ENCODE measurements around the gene PDXP. TPM values are rescaled to one million over a fixed set of nuclear protein-coding genes. Genes with fewer than 3 reads are reported as not detected.

The PDXP gene
- total and polyA plus RNA-seq, 10 donors: 9.3 to 26.6 (median 12.6) TPM

- Histone ChIP-seq H3K4me1 (peaks cover 36 to 72% (median 56%) of the 10 kb centered on the region in 6 donors), H3K27me3 (replicated peaks in 1 of 7) (no peaks in the 10 kb centered on the region), H3K27ac (peak overlapping the region; percentile 23 to 96 (median 83)), H3K9me3 (no peaks in the 10 kb centered on the region), H3K4me3 (no peak overlapping the region), H3K36me3 (peaks cover 0 to 87% (median 30%) of the 10 kb centered on the region in 6 donors)
- TF ChIP-seq POLR2A (IDR thresholded peaks at IDR 0.05) (no peak), POLR2AphosphoS5 (IDR thresholded peaks at IDR 0.05) (no peak)
- TF ChIP-seq, protein P1, sequence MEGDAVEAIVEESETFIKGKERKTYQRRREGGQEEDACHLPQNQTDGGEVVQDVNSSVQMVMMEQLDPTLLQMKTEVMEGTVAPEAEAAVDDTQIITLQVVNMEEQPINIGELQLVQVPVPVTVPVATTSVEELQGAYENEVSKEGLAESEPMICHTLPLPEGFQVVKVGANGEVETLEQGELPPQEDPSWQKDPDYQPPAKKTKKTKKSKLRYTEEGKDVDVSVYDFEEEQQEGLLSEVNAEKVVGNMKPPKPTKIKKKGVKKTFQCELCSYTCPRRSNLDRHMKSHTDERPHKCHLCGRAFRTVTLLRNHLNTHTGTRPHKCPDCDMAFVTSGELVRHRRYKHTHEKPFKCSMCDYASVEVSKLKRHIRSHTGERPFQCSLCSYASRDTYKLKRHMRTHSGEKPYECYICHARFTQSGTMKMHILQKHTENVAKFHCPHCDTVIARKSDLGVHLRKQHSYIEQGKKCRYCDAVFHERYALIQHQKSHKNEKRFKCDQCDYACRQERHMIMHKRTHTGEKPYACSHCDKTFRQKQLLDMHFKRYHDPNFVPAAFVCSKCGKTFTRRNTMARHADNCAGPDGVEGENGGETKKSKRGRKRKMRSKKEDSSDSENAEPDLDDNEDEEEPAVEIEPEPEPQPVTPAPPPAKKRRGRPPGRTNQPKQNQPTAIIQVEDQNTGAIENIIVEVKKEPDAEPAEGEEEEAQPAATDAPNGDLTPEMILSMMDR (IDR thresholded peaks at IDR 0.05 in 8 of 11, conservative IDR thresholded peaks at IDR 0.05 in 3 of 11): no peak
- DNase-seq: peak; percentile 76
- WGBS, 5 donors: 58 to 87% (median 86%) methylated on average over 10 to 11 of the region's 11 CpGs
- intact Hi-C loops (cut with DNase I; ENCODE audit: low total_unique reads): no loop called here
Observed at GRCh38 chr22:37626144-37626543, 32.4 kb upstream of the PDXP start.

GRCh38 chr22:37626556-37627075 is 31.9 kb upstream of the PDXP start:
- WGBS, 5 donors: 61 to 76% (median 74%) methylated on average over 13 of the region's 13 CpGs
- peak overlapping the region; percentile 73 to 96 (median 83) for H3K27ac ChIP-seq
- H3K27me3 ChIP-seq (replicated peaks in 1 of 7): no peaks in the 10 kb centered on the region
- DNase-seq: no peak
- H3K4me3 ChIP-seq: no peak overlapping the region
- H3K36me3 ChIP-seq: peaks cover 0 to 87% (median 31%) of the 10 kb centered on the region in 6 donors
- intact Hi-C loops (cut with DNase I; ENCODE audit: low total_unique reads): no loop called here
- TF ChIP-seq POLR2A (IDR thresholded peaks at IDR 0.05): no peak
- no peak for TF ChIP-seq POLR2AphosphoS5 (IDR thresholded peaks at IDR 0.05)
- TF ChIP-seq, protein P1 (IDR thresholded peaks at IDR 0.05 in 8 of 11, conservative IDR thresholded peaks at IDR 0.05 in 3 of 11): no peak
- peaks cover 36 to 77% (median 60%) of the 10 kb centered on the region in 6 donors for H3K4me1 ChIP-seq
- no peaks in the 10 kb centered on the region for H3K9me3 ChIP-seq

- no peaks in the 10 kb centered on the region for H3K9me3 ChIP-seq
- TF ChIP-seq, protein P1 (IDR thresholded peaks at IDR 0.05 in 8 of 11, conservative IDR thresholded peaks at IDR 0.05 in 3 of 11): no peak
- no peak for TF ChIP-seq POLR2AphosphoS5 (IDR thresholded peaks at IDR 0.05)
- no peak for TF ChIP-seq POLR2A (IDR thresholded peaks at IDR 0.05)
- intact Hi-C loops (cut with DNase I; ENCODE audit: low total_unique reads): no loop called here
- H3K4me1 ChIP-seq: peaks cover 36 to 82% (median 65%) of the 10 kb centered on the region in 6 donors
- peaks cover 0 to 87% (median 32%) of the 10 kb centered on the region in 6 donors for H3K36me3 ChIP-seq
- no peak for DNase-seq
- no peaks in the 10 kb centered on the region for H3K27me3 ChIP-seq (replicated peaks in 1 of 7)
- WGBS, 5 donors: 33 to 39% (median 37%) methylated on average over 7 of the region's 7 CpGs
- H3K4me3 ChIP-seq: peak overlapping the region in 1 of 8 donors; percentile 42
- peak overlapping the region; percentile 73 to 96 (median 83) for H3K27ac ChIP-seq
Observed at GRCh38 chr22:37627121-37627520, 31.4 kb upstream of the PDXP start.

- WGBS, 5 donors: 8 to 24% (median 15%) methylated on average over 3 to 6 of the region's 6 CpGs
- H3K4me3 ChIP-seq: peak overlapping the region in 1 of 8 donors; percentile 42
- H3K9me3 ChIP-seq: no peaks in the 10 kb centered on the region
- H3K4me1 ChIP-seq: peaks cover 39 to 86% (median 70%) of the 10 kb centered on the region in 6 donors
- peak overlapping the region; percentile 73 to 96 (median 83) for H3K27ac ChIP-seq
- intact Hi-C loops (cut with DNase I; ENCODE audit: low total_unique reads): no loop called here
- DNase-seq: peak; percentile 93
- peaks cover 0 to 87% (median 34%) of the 10 kb centered on the region in 6 donors for H3K36me3 ChIP-seq
- H3K27me3 ChIP-seq (replicated peaks in 1 of 7): no peaks in the 10 kb centered on the region
- TF ChIP-seq POLR2A (IDR thresholded peaks at IDR 0.05) (no peak), POLR2AphosphoS5 (IDR thresholded peaks at IDR 0.05) (peak; percentile 78 to 79 (median 78))
- TF ChIP-seq, protein P1 (IDR thresholded peaks at IDR 0.05 in 8 of 11, conservative IDR thresholded peaks at IDR 0.05 in 3 of 11): no peak
Observed at GRCh38 chr22:37627545-37627944, 31.0 kb upstream of the PDXP start.
